GM10248 (cell line): Measurements from ENCODE around the gene PNLIP.

Experiments used
- CTCF ChIA-PET: fragments of 300-600 bp; sonication (Branson Sonifier 250); formaldehyde crosslinking; extraction: SDS; loops from one replicate; lab custom pipeline; 2021; ENCODE audit warnings: antibody characterized with exemption; lab: Yijun Ruan, JAX
- POLR2A ChIA-PET: fragments of 350-650 bp; sonication (Branson Sonifier 250); formaldehyde crosslinking; extraction: SDS; loops from one replicate; lab custom pipeline; 2020; ENCODE audit warnings: antibody characterized with exemption; lab: Yijun Ruan, JAX
- DNase-seq: peaks from one replicate; pipeline ENCODE4 v3.0.0; 2012; ENCODE audit errors: extremely low spot score
- CTCF ChIP-seq: IDR thresholded peaks from 2 replicates; pipeline ENCODE4 v1.5.1; 2012; ENCODE audit warnings: mild to moderate bottlenecking, low read depth; ENCODE audit errors: extremely low read depth, missing control alignments, control extremely low read depth

PNLIP gene

GRCh38 chr10:116522803-116523381 lies 22.8 kb upstream of the PNLIP start:
- CTCF ChIA-PET, result interaction anchor here (1.3 to 3.6 kb wide), 5 partner anchors 11 to 33 kb away, joined by 3 to 12 read pairs (median 5); no protein-coding TSS in a partner anchor
- no peak for DNase-seq
- POLR2A ChIA-PET, result no interaction called here
- no peak for TF ChIP-seq CTCF

DNA sequence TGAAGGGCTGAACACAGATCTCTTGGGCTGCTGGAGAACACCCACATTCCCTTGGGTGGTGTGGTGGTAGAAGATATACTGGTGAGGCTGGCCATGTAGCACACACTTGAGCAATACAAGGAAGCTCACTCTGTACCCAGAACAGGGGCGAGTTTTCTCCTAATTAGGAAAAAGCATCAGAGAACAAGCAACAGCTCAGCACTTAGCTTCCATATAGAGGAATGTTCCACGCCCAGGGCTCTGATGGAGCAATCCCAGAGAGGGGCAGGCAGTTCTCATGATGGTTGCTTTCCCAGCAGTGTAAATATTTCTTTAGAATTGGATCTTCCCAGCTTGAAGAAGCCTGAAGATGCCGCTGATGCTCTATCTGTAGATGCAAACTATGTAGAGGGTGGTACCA lies 21.0 kb upstream of the PNLIP start:
- no peak for DNase-seq
- no peak for TF ChIP-seq CTCF
- ChIA-PET POLR2A (no interaction called here), CTCF (interaction anchor here (1.2 to 3.6 kb wide), 2 partner anchors 9 to 14 kb away, joined by 5 to 12 read pairs; no protein-coding TSS in a partner anchor)

DNA sequence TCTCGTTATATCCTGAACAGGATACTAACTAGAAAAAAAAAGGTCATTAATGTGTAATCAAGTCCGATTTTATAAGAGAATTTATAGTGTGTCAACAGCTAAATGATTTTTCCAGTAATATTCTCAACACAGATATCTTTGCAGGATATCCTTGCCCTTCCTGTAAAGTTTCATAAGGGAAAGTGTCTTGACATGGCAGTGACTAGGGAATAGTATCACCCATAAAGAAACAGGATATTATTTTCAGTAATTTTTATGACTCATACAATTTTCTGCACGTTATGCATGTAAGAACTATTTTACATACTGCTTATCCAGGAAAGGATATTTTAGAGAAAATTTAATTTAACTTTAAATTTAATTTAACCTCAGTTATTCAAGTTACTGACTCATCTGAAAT lies 19.5 kb upstream of the PNLIP start:
- ChIA-PET POLR2A (no interaction called here), CTCF (interaction anchor here (1.5 kb wide), 1 partner anchor 14 kb away, joined by 3 read pairs; no protein-coding TSS in a partner anchor)
- no peak for DNase-seq
- TF ChIP-seq CTCF, result no peak

GRCh38 chr10:116536810-116537209 lies 8.9 kb upstream of the PNLIP start:
- DNase-seq, result no peak
- ChIA-PET POLR2A (no interaction called here), CTCF (interaction anchor here (1.3 kb wide), 1 partner anchor 19 kb away, joined by 3 read pairs; no protein-coding TSS in a partner anchor)
- no peak for TF ChIP-seq CTCF

- CTCF ChIA-PET, result no interaction called here
- DNase-seq, result no peak
- POLR2A ChIA-PET, result no interaction called here
- no peak for TF ChIP-seq CTCF
These were observed 7.3 kb upstream of the PNLIP start for GRCh38 chr10:116538456-116538855.

DNA sequence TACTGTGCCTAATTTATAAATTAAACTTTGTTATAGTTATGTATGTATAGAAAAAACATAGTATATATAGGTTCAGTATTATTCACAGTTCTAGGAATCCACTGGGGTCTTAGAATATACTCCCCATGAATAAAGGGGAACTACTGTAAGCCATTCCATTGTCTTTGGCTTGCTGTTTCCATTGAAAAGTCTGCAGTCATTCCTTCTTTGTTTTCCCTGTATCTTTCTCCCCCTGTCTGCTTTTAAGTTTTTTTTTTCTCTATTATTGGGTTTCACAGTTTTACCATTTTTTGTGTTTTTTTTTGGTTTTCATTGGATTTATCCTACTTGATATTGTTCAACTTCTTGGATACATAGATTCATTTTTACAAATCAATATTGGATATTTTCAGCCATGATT lies 6.7 kb upstream of the PNLIP start:
- POLR2A ChIA-PET, result no interaction called here
- DNase-seq, result no peak
- CTCF ChIA-PET, result interaction anchor here (1.9 kb wide), 1 partner anchor 17 kb away, joined by 7 read pairs; no protein-coding TSS in a partner anchor
- TF ChIP-seq CTCF, result no peak

- POLR2A ChIA-PET, result no interaction called here
These were observed 4.9 kb upstream of the PNLIP start for GRCh38 chr10:116540814-116541213.

More at GRCh38 chr10:116540814-116541213, 4.9 kb upstream of the PNLIP start:
- TF ChIP-seq CTCF, result no peak
- CTCF ChIA-PET, result interaction anchor here (1.3 to 1.9 kb wide), 2 partner anchors 14 to 19 kb away, joined by 3 to 7 read pairs; no protein-coding TSS in a partner anchor
- DNase-seq, result no peak
